Measurements from ENCODE around the gene SLC9A5. TPM values are rescaled to one million over a fixed set of nuclear protein-coding genes. Genes with fewer than 3 reads are reported as not detected.

Gene SLC9A5
- total RNA-seq, 1 experiment from 2014 or later, result 10.3 TPM

- TF ChIP-seq CTCF (IDR thresholded peaks at IDR 0.05), result peak; percentile 83
- peak; percentile 84; the same call in 1 of the 2 replicates for TF ChIP-seq ZBTB43 (CRISPR knock-in tag; IDR thresholded peaks at IDR 0.05)
- TF ChIP-seq AR (CRISPR knock-in tag; IDR thresholded peaks at IDR 0.05), result no peak
- TF ChIP-seq ARID4B (CRISPR knock-in tag; IDR thresholded peaks at IDR 0.05; ENCODE audit: borderline replicate concordance), result peak; percentile 82; the same call in 1 of the 2 replicates
- TF ChIP-seq EMX1 (CRISPR knock-in tag; IDR thresholded peaks at IDR 0.05), result no peak
- TF ChIP-seq USF2 (CRISPR knock-in tag; IDR thresholded peaks at IDR 0.05), result peak; percentile 81
- TF ChIP-seq FOXK1 (CRISPR knock-in tag; IDR thresholded peaks at IDR 0.05), result peak; percentile 75
- TF ChIP-seq JUN (CRISPR knock-in tag; IDR thresholded peaks at IDR 0.05), result 0 out of 2 replicates have a peak, but pooled peaks have one; percentile 58
- TF ChIP-seq ATF3 (CRISPR knock-in tag; conservative IDR thresholded peaks at IDR 0.05), result no peak
- peak; percentile 68; the same call in 1 of the 2 replicates for TF ChIP-seq CREB1 (CRISPR knock-in tag; IDR thresholded peaks at IDR 0.05)
- 0 out of 2 replicates have a peak, but pooled peaks have one; percentile 64 for TF ChIP-seq PREB (CRISPR knock-in tag; IDR thresholded peaks at IDR 0.05; ENCODE audit: borderline replicate concordance)
- TF ChIP-seq NFE2L1 (CRISPR knock-in tag; IDR thresholded peaks at IDR 0.05), result peak; percentile 81
- peak; percentile 91 for TF ChIP-seq E2F5 (CRISPR knock-in tag; IDR thresholded peaks at IDR 0.05)
- TF ChIP-seq KAT7 (CRISPR knock-in tag; IDR thresholded peaks at IDR 0.05; ENCODE audit: borderline replicate concordance), result no peak
- peak; percentile 97 for TF ChIP-seq FOXP1 (CRISPR knock-in tag; IDR thresholded peaks at IDR 0.05; ENCODE audit: borderline replicate concordance)
- peak; percentile 98 for TF ChIP-seq HMGXB4 (CRISPR knock-in tag; IDR thresholded peaks at IDR 0.05)
- TF ChIP-seq TP53 (CRISPR knock-in tag; IDR thresholded peaks at IDR 0.05), result peak; percentile 93
- TF ChIP-seq TCF7 (CRISPR knock-in tag; IDR thresholded peaks at IDR 0.05; ENCODE audit: low read depth), result peak; percentile 84
- peak; percentile 39; the same call in 1 of the 2 replicates for TF ChIP-seq NR2C2 (CRISPR knock-in tag; IDR thresholded peaks at IDR 0.05)
- TF ChIP-seq ZNF121 (CRISPR knock-in tag; IDR thresholded peaks at IDR 0.05), result no peak
- 0 out of 2 replicates have a peak, but pooled peaks have one; percentile 65 for TF ChIP-seq ZNF219 (CRISPR knock-in tag; IDR thresholded peaks at IDR 0.05; ENCODE audit: borderline replicate concordance)
- TF ChIP-seq RELA (CRISPR knock-in tag; IDR thresholded peaks at IDR 0.05; ENCODE audit: borderline replicate concordance), result peak; percentile 95; the same call in 1 of the 2 replicates
These were observed 30.7 kb downstream of the SLC9A5 start, which contains the start of gene PLEKHG4 (continued) for GRCh38 chr16:67279296-67280089.

All from WTC11 (cell line).